K562 (cell line): ENCODE data around the gene CAGE1. TPM values are rescaled to one million over a fixed set of nuclear protein-coding genes. Genes with fewer than 3 reads are reported as not detected.

Experiments used
- BHLHE40 ChIP-seq: IDR thresholded peaks from 2 replicates; pipeline ENCODE4 v1.6.1; 2011; ENCODE audit warnings: low read length, improper control_type of control experiment
- CBFA2T2 ChIP-seq: fragments of 450-650 bp; conservative IDR thresholded peaks from 2 replicates; pipeline ENCODE4 v1.6.1; 2017; ENCODE audit warnings: mild to moderate bottlenecking
- CXXC5 ChIP-seq: fragments of 250-450 bp; sonication (Bioruptor Pico); IDR thresholded peaks from 2 replicates; pipeline ENCODE4 v1.8.0; 2022; ENCODE audit warnings: inconsistent platforms, mild to moderate bottlenecking, moderate library complexity
- ELF2 ChIP-seq: fragments of 250-450 bp; sonication (Bioruptor Pico); IDR thresholded peaks from 2 replicates; pipeline ENCODE4 v1.5.0; 2021; ENCODE audit warnings: mild to moderate bottlenecking
- GTF2A2 ChIP-seq: IDR thresholded peaks from 2 replicates; pipeline ENCODE4 v1.6.1; 2016; ENCODE audit warnings: mild to moderate bottlenecking, missing genetic modification characterization, missing compliant biosample characterization
- KDM2B ChIP-seq: fragments of 250-450 bp; sonication (Bioruptor Pico); IDR thresholded peaks from 2 replicates; pipeline ENCODE4 v1.8.0; 2021; ENCODE audit warnings: mild to moderate bottlenecking, moderate library complexity
- KLF13 ChIP-seq: fragments of 450-650 bp; IDR thresholded peaks from 2 replicates; pipeline ENCODE4 v1.6.1; 2016; ENCODE audit warnings: missing genetic modification characterization, low read depth, mild to moderate bottlenecking, missing compliant biosample characterization, moderate library complexity, borderline replicate concordance
- LCOR ChIP-seq: sonication (generic); formaldehyde crosslinking; IDR thresholded peaks from 2 replicates; pipeline ENCODE4 v1.8.0; 2022; ENCODE audit warnings: mild to moderate bottlenecking, missing genetic modification reagents
- NONO ChIP-seq, 2 experiments: fragments of 200-400 bp in 1 of 2; fragments of 450-650 bp in 1 of 2; formaldehyde crosslinking in 1 of 2; IDR thresholded peaks; 2 replicates each; pipeline ENCODE4 v1.6.1; 2017; ENCODE audit warnings: low read depth in 2 of 2, mild to moderate bottlenecking in 2 of 2, moderate library complexity in 2 of 2, low read length in 1 of 2
- NR3C1 ChIP-seq: sonication (generic); formaldehyde crosslinking; IDR thresholded peaks from 2 replicates; pipeline ENCODE4 v1.8.1; 2022; ENCODE audit warnings: missing genetic modification reagents
- RBM25 ChIP-seq: fragments of 200-400 bp; formaldehyde crosslinking; IDR thresholded peaks from 2 replicates; pipeline ENCODE4 v1.6.1; 2018; ENCODE audit warnings: low read length, low read depth, moderate library complexity; ENCODE audit not compliant: severe bottlenecking
- SMAD4 ChIP-seq: fragments of 250-450 bp; sonication (Bioruptor Pico); conservative IDR thresholded peaks from 2 replicates; pipeline ENCODE4 v1.8.0; 2021; ENCODE audit warnings: inconsistent platforms, mild to moderate bottlenecking, moderate library complexity
- SRSF3 ChIP-seq: fragments of 200-400 bp; formaldehyde crosslinking; IDR thresholded peaks from 2 replicates; pipeline ENCODE4 v1.6.1; 2016; ENCODE audit warnings: mild to moderate bottlenecking, low read length, moderate library complexity; ENCODE audit not compliant: insufficient read depth
- TAF1 ChIP-seq: IDR thresholded peaks from 2 replicates; pipeline ENCODE4 v1.6.1; 2011; ENCODE audit warnings: mild to moderate bottlenecking, low read length, moderate library complexity; ENCODE audit not compliant: insufficient read depth, control insufficient read depth, severe bottlenecking; ENCODE audit errors: extremely low read depth
- TBP ChIP-seq: optimal IDR thresholded peaks from 2 replicates; pipeline ENCODE3; 2011; ENCODE audit warnings: low read depth, low read length, improper control_type of control experiment
- ZNF263 ChIP-seq: sonication (generic); formaldehyde crosslinking; IDR thresholded peaks from 2 replicates; pipeline ENCODE4 v1.8.0; 2022; ENCODE audit warnings: mild to moderate bottlenecking, missing genetic modification reagents, borderline replicate concordance
- ZNF431 ChIP-seq: sonication (generic); formaldehyde crosslinking; IDR thresholded peaks from 2 replicates; pipeline ENCODE4 v1.8.0; 2022; ENCODE audit warnings: mild to moderate bottlenecking, missing genetic modification reagents
- polyA plus RNA-seq, 8 experiments: library from polyadenylated mRNA; depleted of rRNA in 4 of 8; stranded (reverse) in 5 of 8; unstranded in 3 of 8; fragments of >200 nt; fragmentation: Nextera tagmentation in 2 of 8; fragmentation: Illumina TruSeq in 1 of 8; extraction: Ambion mirVana in 2 of 8; extraction: Trizol in 1 of 8; gene quantifications; 2 replicates each; pipeline versions ENCODE4 v1.2.1 to v1.2.3, GENCODE V29; 2011 to 2014; ENCODE audit warnings: inconsistent platforms in 1 of 8, missing spikeins in 1 of 8
- total RNA-seq, 7 experiments: library from RNA; depleted of rRNA in 6 of 7; stranded (reverse); fragments of >200 nt in 6 of 7; fragmentation: Illumina TruSeq in 2 of 7; extraction: Trizol in 2 of 7; gene quantifications; 2 replicates each; pipeline versions ENCODE4 v1.2.1 to v1.2.3, GENCODE V29; 2011 to 2021; ENCODE audit warnings: low replicate concordance in 1 of 7
- TF ChIP-seq, protein P1 (sequence below), 2 experiments: fragments of 450-650 bp in 1 of 2; IDR thresholded peaks; 2 replicates each; pipeline ENCODE4 v1.6.1; 2011 to 2017; ENCODE audit warnings: low read depth in 2 of 2, antibody characterized with exemption in 1 of 2, borderline replicate concordance in 1 of 2, low read length in 1 of 2, mild to moderate bottlenecking in 1 of 2, mixed read lengths in 1 of 2; ENCODE audit not compliant: control insufficient read depth in 1 of 2
- TF ChIP-seq, protein P2 (sequence below), 3 experiments: IDR thresholded peaks in 2 of 3; conservative IDR thresholded peaks in 1 of 3; 2 replicates each; pipeline ENCODE4 v1.5.1; 2011 to 2012; ENCODE audit warnings: low read length in 3 of 3, mild to moderate bottlenecking in 3 of 3, control low read depth in 2 of 3, improper control_type of control experiment in 1 of 3, inconsistent platforms in 1 of 3, low read depth in 1 of 3, mixed read lengths in 1 of 3, moderate library complexity in 1 of 3; ENCODE audit not compliant: insufficient read depth in 2 of 3
- TF ChIP-seq, protein P3 (sequence below): fragments of 450-650 bp; IDR thresholded peaks from 2 replicates; pipeline ENCODE4 v1.6.1; 2016

The CAGE1 gene
- total and polyA plus RNA-seq, 9 of the 15 experiments (the other 6 are each of a cell fraction or from before 2014, with no cell fraction given), result 0.13 to 0.33 (median 0.18) TPM; not detected in 4

DNA sequence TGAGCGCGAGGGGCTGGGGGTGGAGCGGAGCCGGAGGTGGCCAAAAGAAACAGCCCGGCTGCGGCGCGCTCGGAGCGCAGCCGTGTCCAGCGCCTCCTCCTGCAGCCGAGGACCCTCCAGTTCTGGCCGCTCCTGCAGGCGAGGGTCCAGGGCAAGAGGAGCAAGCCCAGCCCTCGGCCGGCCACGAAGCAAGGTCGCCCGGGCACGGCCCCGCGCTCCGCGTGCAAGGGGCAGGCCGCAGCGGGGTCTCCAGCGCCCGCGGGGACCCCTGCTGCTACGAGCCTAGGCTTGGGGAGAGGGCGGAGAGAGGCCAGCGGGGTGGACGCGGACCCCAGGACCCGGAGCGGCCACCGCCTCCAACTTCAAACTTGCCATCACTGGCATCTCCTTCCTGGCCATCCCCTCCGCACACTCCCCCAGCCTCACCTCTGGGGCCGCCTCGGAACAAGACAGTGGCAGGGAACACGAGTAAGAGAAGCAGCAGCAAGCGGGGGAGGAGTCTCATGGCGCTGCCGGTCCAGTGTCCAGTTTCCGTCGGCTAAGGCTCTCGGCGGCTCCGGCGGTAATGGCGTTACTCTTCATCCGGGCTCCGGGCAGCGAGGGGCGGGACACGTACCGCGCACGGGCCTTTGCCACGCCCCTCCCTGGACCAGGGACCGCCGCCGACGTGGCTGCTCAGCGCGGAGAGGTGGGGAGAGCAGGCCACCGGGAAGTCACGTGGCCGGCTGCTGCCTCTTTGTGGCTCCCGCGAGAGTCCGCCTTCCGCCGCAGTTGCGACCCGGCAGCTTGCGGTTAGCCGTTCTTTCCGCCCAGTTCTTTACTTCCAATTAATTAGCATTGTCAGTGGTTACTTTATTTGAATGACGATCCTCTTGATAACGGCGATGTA lies 76.7 kb downstream of the CAGE1 start, which contains the start of gene SSR1 (continued):
- TF ChIP-seq ELF2 (peak; percentile 29; the same call in 1 of the 2 replicates), CBFA2T2 (peak; percentile 86), BHLHE40 (peak; percentile 97), TBP (peak; percentile 71), GTF2A2 (no peak), ZNF431 (CRISPR knock-in tag) (peak; percentile 80), RBM25 (peak; percentile 96), NONO (IDR thresholded peaks at IDR 0.05; ENCODE audit: low read depth in 2 of 2, low read length in 1 of 2) (peak in 1 of 2 experiments; percentile 17; a peak in 1 of 4 replicates), KDM2B (CRISPR knock-in tag) (no peak), CXXC5 (CRISPR knock-in tag) (peak; percentile 95), LCOR (CRISPR knock-in tag) (peak; percentile 92), NR3C1 (CRISPR knock-in tag) (0 out of 2 replicates have a peak, but pooled peaks have one; percentile 43), ZNF263 (CRISPR knock-in tag) (peak; percentile 77), SMAD4 (CRISPR knock-in tag) (0 out of 2 replicates have a peak, but pooled peaks have one; percentile 30), SRSF3 (peak; percentile 24; the same call in 1 of the 2 replicates), KLF13 (tag) (0 out of 2 replicates have a peak, but pooled peaks have one; percentile 51), TAF1 (peak; percentile 90)
- TF ChIP-seq, protein P1, sequence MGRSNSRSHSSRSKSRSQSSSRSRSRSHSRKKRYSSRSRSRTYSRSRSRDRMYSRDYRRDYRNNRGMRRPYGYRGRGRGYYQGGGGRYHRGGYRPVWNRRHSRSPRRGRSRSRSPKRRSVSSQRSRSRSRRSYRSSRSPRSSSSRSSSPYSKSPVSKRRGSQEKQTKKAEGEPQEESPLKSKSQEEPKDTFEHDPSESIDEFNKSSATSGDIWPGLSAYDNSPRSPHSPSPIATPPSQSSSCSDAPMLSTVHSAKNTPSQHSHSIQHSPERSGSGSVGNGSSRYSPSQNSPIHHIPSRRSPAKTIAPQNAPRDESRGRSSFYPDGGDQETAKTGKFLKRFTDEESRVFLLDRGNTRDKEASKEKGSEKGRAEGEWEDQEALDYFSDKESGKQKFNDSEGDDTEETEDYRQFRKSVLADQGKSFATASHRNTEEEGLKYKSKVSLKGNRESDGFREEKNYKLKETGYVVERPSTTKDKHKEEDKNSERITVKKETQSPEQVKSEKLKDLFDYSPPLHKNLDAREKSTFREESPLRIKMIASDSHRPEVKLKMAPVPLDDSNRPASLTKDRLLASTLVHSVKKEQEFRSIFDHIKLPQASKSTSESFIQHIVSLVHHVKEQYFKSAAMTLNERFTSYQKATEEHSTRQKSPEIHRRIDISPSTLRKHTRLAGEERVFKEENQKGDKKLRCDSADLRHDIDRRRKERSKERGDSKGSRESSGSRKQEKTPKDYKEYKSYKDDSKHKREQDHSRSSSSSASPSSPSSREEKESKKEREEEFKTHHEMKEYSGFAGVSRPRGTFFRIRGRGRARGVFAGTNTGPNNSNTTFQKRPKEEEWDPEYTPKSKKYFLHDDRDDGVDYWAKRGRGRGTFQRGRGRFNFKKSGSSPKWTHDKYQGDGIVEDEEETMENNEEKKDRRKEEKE (IDR thresholded peaks at IDR 0.05; ENCODE audit: borderline replicate concordance in 1 of 2, control insufficient read depth in 1 of 2, low read depth in 2 of 2, low read length in 1 of 2), result no peak
- TF ChIP-seq, protein P2, sequence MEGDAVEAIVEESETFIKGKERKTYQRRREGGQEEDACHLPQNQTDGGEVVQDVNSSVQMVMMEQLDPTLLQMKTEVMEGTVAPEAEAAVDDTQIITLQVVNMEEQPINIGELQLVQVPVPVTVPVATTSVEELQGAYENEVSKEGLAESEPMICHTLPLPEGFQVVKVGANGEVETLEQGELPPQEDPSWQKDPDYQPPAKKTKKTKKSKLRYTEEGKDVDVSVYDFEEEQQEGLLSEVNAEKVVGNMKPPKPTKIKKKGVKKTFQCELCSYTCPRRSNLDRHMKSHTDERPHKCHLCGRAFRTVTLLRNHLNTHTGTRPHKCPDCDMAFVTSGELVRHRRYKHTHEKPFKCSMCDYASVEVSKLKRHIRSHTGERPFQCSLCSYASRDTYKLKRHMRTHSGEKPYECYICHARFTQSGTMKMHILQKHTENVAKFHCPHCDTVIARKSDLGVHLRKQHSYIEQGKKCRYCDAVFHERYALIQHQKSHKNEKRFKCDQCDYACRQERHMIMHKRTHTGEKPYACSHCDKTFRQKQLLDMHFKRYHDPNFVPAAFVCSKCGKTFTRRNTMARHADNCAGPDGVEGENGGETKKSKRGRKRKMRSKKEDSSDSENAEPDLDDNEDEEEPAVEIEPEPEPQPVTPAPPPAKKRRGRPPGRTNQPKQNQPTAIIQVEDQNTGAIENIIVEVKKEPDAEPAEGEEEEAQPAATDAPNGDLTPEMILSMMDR (IDR thresholded peaks at IDR 0.05 in 2 of 3, conservative IDR thresholded peaks at IDR 0.05 in 1 of 3; ENCODE audit: insufficient read depth in 2 of 3, low read depth in 1 of 3, low read length in 3 of 3), result no peak; a peak in 1 of 6 replicates
- TF ChIP-seq, protein P3, sequence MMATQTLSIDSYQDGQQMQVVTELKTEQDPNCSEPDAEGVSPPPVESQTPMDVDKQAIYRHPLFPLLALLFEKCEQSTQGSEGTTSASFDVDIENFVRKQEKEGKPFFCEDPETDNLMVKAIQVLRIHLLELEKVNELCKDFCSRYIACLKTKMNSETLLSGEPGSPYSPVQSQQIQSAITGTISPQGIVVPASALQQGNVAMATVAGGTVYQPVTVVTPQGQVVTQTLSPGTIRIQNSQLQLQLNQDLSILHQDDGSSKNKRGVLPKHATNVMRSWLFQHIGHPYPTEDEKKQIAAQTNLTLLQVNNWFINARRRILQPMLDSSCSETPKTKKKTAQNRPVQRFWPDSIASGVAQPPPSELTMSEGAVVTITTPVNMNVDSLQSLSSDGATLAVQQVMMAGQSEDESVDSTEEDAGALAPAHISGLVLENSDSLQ, result peak; percentile 72
